Upper lobe of left lung (tissue), 4 donors: ENCODE measurements around the gene SMPD3.

ENCODE experiments used
- EP300 ChIP-seq, 4 donors: sonication (generic); formaldehyde crosslinking; IDR thresholded peaks; one replicate each; pipeline ENCODE4 v1.5.1; 2017; ENCODE audit warnings: antibody characterized with exemption in 4 of 4, control low read depth in 2 of 4
- POLR2A ChIP-seq, 4 donors: fragments of 450-650 bp; IDR thresholded peaks; one replicate each; pipeline ENCODE4 v1.5.1; 2016 to 2017; ENCODE audit warnings: antibody characterized with exemption in 4 of 4, mild to moderate bottlenecking in 2 of 4
- POLR2AphosphoS5 ChIP-seq, 2 donors: sonication (generic); formaldehyde crosslinking; IDR thresholded peaks; one replicate each; pipeline ENCODE4 v1.5.1; 2017; ENCODE audit warnings: antibody characterized with exemption in 2 of 2
- TF ChIP-seq, protein P1 (sequence below), 6 experiments: fragments of 450-650 bp in 4 of 6; fragments of 200-600 bp in 2 of 6; sonication (generic) in 2 of 6; IDR thresholded peaks; one replicate each; pipeline ENCODE4 v1.5.1; 2016 to 2019; ENCODE audit warnings: antibody characterized with exemption in 6 of 6

DNA sequence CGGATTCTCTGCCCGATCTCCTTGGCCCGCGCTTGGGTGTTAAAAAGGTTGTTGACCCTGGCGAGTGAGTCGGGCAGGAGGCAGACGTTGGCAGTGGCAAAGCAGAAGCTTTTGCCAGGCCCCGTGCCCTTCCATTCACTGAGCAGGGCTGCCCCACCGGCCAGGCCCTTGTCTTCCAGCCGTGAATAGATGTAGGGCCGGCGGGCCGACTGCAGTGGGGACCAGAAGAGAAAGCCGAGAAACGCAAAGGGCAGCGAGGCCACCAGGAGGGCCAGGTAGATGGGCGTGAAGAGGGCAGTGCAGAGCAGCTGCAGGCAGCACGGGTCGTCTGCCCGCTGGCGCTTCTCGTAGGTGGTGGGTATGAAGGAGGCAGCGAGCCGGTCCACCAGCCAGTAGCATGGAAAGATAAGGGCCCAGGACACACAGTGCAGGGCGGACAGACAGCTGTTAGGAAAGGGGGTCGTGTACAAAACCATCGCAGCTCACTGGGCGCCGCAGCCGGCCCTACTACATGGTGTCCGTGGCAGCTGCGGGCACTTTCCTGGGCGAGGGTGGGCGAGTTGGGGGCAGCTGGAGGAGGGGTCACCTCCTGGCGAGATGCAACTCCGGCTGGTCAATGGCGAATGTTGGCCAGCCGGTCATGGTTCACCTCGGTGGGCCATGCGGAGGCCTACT lies 76.5 kb downstream of the SMPD3 start:
- TF ChIP-seq EP300 (IDR thresholded peaks at IDR 0.05) (no peak), POLR2A (IDR thresholded peaks at IDR 0.05) (no peak), POLR2AphosphoS5 (IDR thresholded peaks at IDR 0.05) (no peak)
- TF ChIP-seq, protein P1, sequence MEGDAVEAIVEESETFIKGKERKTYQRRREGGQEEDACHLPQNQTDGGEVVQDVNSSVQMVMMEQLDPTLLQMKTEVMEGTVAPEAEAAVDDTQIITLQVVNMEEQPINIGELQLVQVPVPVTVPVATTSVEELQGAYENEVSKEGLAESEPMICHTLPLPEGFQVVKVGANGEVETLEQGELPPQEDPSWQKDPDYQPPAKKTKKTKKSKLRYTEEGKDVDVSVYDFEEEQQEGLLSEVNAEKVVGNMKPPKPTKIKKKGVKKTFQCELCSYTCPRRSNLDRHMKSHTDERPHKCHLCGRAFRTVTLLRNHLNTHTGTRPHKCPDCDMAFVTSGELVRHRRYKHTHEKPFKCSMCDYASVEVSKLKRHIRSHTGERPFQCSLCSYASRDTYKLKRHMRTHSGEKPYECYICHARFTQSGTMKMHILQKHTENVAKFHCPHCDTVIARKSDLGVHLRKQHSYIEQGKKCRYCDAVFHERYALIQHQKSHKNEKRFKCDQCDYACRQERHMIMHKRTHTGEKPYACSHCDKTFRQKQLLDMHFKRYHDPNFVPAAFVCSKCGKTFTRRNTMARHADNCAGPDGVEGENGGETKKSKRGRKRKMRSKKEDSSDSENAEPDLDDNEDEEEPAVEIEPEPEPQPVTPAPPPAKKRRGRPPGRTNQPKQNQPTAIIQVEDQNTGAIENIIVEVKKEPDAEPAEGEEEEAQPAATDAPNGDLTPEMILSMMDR (IDR thresholded peaks at IDR 0.05), result no peak
